Endothelial cell of umbilical vein (primary cell): Measurements from ENCODE around the gene KCNF1. TPM values are rescaled to one million over a fixed set of nuclear protein-coding genes. Genes with fewer than 3 reads are reported as not detected.

Experiments used
- BruUV-seq: library from RNA; stranded (reverse); fragments of 400-500 nt; replicated peaks from 2 replicates; lab custom pipeline; 2021; lab: Mats Ljungman, UMichigan
- CTCF ChIA-PET: fragments of 300-600, 350-600 bp; sonication (Branson Sonifier 250); formaldehyde crosslinking; loops from one replicate; lab custom pipeline; 2021; ENCODE audit warnings: antibody characterized with exemption, inconsistent platforms; lab: Charles Lee
- POLR2A ChIA-PET: fragments of 300-600, 350-600 bp; sonication (Branson Sonifier 250); formaldehyde crosslinking; loops from one replicate; lab custom pipeline; 2021; ENCODE audit warnings: antibody characterized with exemption, inconsistent platforms; lab: Charles Lee
- DNase-seq: peaks from one replicate; pipeline ENCODE4 v3.0.0-alpha.2; 2011; ENCODE audit warnings: low read depth, low spot score
- FAIRE-seq: peaks from 2 replicates; lab custom pipeline; 2011; peaks lifted over from hg19 to GRCh38; lab: Jason Lieb, UNC
- H2AFZ ChIP-seq: 2 replicates; pipeline ENCODE4 v1.6.0; 2012; ENCODE audit warnings: low read depth, low read length, control low read depth, inconsistent platforms
- H3K27ac ChIP-seq: 2 replicates; pipeline ENCODE4 v1.5.1; 2011; ENCODE audit warnings: low read depth, mild to moderate bottlenecking, control low read depth, low read length, moderate library complexity; ENCODE audit not compliant: insufficient read depth
- H3K27me3 ChIP-seq, 2 experiments: 2 replicates each; pipeline versions ENCODE4 v1.6.0 to v1.6.1; 2011; ENCODE audit warnings: low read length in 2 of 2, mixed read lengths in 1 of 2; ENCODE audit not compliant: control insufficient read depth in 2 of 2, insufficient read depth in 2 of 2
- H3K36me3 ChIP-seq, 2 experiments: 2 replicates in 1 of 2; 3 replicates in 1 of 2; pipeline ENCODE4 v1.5.1; 2011; ENCODE audit warnings: low read length in 2 of 2, mild to moderate bottlenecking in 1 of 2, moderate library complexity in 1 of 2; ENCODE audit not compliant: control insufficient read depth in 2 of 2, insufficient read depth in 2 of 2; ENCODE audit errors: extremely low read depth in 1 of 2
- H3K4me1 ChIP-seq: 3 replicates; pipeline ENCODE4 v1.5.1; 2011; ENCODE audit warnings: mild to moderate bottlenecking, low read length; ENCODE audit not compliant: control insufficient read depth, insufficient read depth; ENCODE audit errors: extremely low read depth
- H3K4me2 ChIP-seq: 2 replicates; pipeline ENCODE4 v1.6.1; 2011; ENCODE audit warnings: low read length, control low read depth, mixed read lengths; ENCODE audit not compliant: insufficient read depth
- H3K4me3 ChIP-seq, 3 experiments: fragments of 200-600 bp in 1 of 3; sonication (generic), shearing (Covaris generic) in 1 of 3; replicated peaks in 1 of 3; 2 replicates each; pipeline ENCODE4 v1.5.1; 2011 to 2016; ENCODE audit warnings: control low read depth in 3 of 3, low read length in 3 of 3, mild to moderate bottlenecking in 2 of 3, inconsistent platforms in 1 of 3, low read depth in 1 of 3, moderate library complexity in 1 of 3; ENCODE audit not compliant: insufficient read depth in 1 of 3
- H3K79me2 ChIP-seq: 2 replicates; pipeline ENCODE4 v1.6.0; 2012; ENCODE audit warnings: low read length, inconsistent platforms; ENCODE audit not compliant: control insufficient read depth, insufficient read depth
- H3K9ac ChIP-seq: replicated peaks from 2 replicates; pipeline ENCODE3; 2011; ENCODE audit warnings: low read length, control low read depth; ENCODE audit not compliant: insufficient read depth; ENCODE audit errors: extremely low read depth
- H3K9me1 ChIP-seq: replicated peaks from 3 replicates; pipeline ENCODE4 v1.6.0; 2011; ENCODE audit warnings: mild to moderate bottlenecking, low read length; ENCODE audit not compliant: control insufficient read depth, insufficient read depth; ENCODE audit errors: extremely low read depth
- H3K9me3 ChIP-seq: replicated peaks from 2 replicates; pipeline ENCODE4 v1.5.1; 2012; ENCODE audit warnings: low read length, inconsistent platforms; ENCODE audit not compliant: control insufficient read depth, insufficient read depth
- H4K20me1 ChIP-seq: replicated peaks from 2 replicates; pipeline ENCODE3; 2011; ENCODE audit warnings: mild to moderate bottlenecking, low read length; ENCODE audit not compliant: control insufficient read depth, insufficient read depth; ENCODE audit errors: extremely low read depth
- CTCF ChIP-seq, 2 donors: IDR thresholded peaks; 1 replicate in 1 of 2; 2 replicates in 1 of 2; pipeline ENCODE4 v1.5.1; 2011; ENCODE audit warnings: low read length in 2 of 2, mild to moderate bottlenecking in 2 of 2, moderate library complexity in 2 of 2, control low read depth in 1 of 2, inconsistent platforms in 1 of 2, low read depth in 1 of 2; ENCODE audit not compliant: insufficient read depth in 1 of 2; ENCODE audit errors: extremely low read depth in 1 of 2
- EZH2 ChIP-seq: IDR thresholded peaks from 2 replicates; pipeline ENCODE4 v1.6.1; 2012; ENCODE audit warnings: borderline replicate concordance, low read depth, mild to moderate bottlenecking, moderate library complexity, low read length, inconsistent platforms; ENCODE audit not compliant: severe bottlenecking
- FOS ChIP-seq: IDR thresholded peaks from 2 replicates; pipeline ENCODE4 v1.6.1; 2011; ENCODE audit warnings: mild to moderate bottlenecking, low read length, moderate library complexity, borderline replicate concordance; ENCODE audit not compliant: insufficient read depth
- GATA2 ChIP-seq: IDR thresholded peaks from 2 replicates; pipeline ENCODE4 v1.7.0; 2011; ENCODE audit warnings: low read depth, mild to moderate bottlenecking, moderate library complexity, mixed read lengths, low read length; ENCODE audit not compliant: insufficient read length, insufficient read depth
- JUN ChIP-seq: IDR thresholded peaks from 2 replicates; pipeline ENCODE4 v1.6.1; 2011; ENCODE audit warnings: borderline replicate concordance, low read depth; ENCODE audit not compliant: insufficient read length, insufficient read depth
- MYC ChIP-seq: IDR thresholded peaks from one replicate; pipeline ENCODE4 v1.6.1; 2011; ENCODE audit warnings: mild to moderate bottlenecking, low read depth, low read length
- POLR2A ChIP-seq: IDR thresholded peaks from 2 replicates; pipeline ENCODE4 v1.6.1; 2012; ENCODE audit warnings: low read depth, mild to moderate bottlenecking, control low read depth, low read length
- POLR2AphosphoS5 ChIP-seq: IDR thresholded peaks from 2 replicates; pipeline ENCODE4 v1.6.1; 2012; ENCODE audit warnings: low read depth, mild to moderate bottlenecking, control low read depth, low read length, moderate library complexity; ENCODE audit not compliant: insufficient read depth
- dilution Hi-C: fragments of 300-500 bp; cut with MboI; formaldehyde crosslinking; loops from one replicate; pipeline ENCODE4 v1.15.0; 2019; ENCODE audit warnings: low sequenced_read_pairs; ENCODE audit not compliant: extremely low pct_ligation_motif_present
- intact Hi-C: fragments of 100-400 bp; cut with micrococcal nuclease; formaldehyde crosslinking; loops from one replicate; pipeline ENCODE4 v1.10.0; 2022
- polyA plus RNA-seq, 4 experiments: library from polyadenylated mRNA; depleted of rRNA in 3 of 4; stranded (reverse) in 3 of 4; unstranded in 1 of 4; fragments of >200 nt; gene quantifications; 2 replicates each; pipeline versions ENCODE4 v1.2.1 to v1.2.3, GENCODE V29; 2011 to 2012; ENCODE audit warnings: missing spikeins in 1 of 4
- total RNA-seq: library from RNA; stranded (reverse); gene quantifications from 2 replicates; pipeline ENCODE4 v1.2.3, GENCODE V29; 2021
- TF ChIP-seq, protein P1 (sequence below): IDR thresholded peaks from 2 replicates; pipeline ENCODE4 v1.6.1; 2011; ENCODE audit not compliant: insufficient read depth, insufficient read length

The KCNF1 gene
- total and polyA plus RNA-seq, 2 donors (not counting 3 experiments of a cell fraction or from before 2014, with no cell fraction given): 0.23 to 0.42 TPM

DNA sequence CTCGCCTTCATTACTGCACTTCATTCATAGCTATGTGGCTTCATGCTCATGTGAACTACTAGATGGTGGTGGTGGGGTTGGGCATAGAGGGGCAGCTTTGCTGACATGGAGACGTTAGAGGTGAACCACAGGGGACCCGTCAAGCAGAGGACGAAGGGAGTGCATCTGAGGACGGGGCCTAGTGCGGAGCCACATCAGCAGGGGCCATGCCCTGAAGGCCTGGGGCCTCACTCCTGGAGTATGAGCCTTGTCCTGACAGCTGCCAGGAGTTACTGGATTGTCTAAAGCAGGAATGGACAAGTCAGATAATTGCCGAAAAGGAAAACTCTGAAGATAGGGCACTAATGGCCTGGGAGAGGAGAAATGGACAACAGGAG is 36.4 kb downstream of the KCNF1 start:
- no peak for DNase-seq
- Histone ChIP-seq H3K27ac (no peak overlapping the region), H3K27me3 (no peaks in the 10 kb centered on the region), H3K4me3 (no peak overlapping the region), H4K20me1 (no peaks in the 10 kb centered on the region), H3K4me2 (no peak overlapping the region), H3K9me1 (no peaks in the 10 kb centered on the region), H3K79me2 (no peaks in the 10 kb centered on the region), H2AFZ (no peak overlapping the region), H3K9ac (no peak overlapping the region), H3K9me3 (no peaks in the 10 kb centered on the region), H3K4me1 (no peaks in the 10 kb centered on the region), H3K36me3 (no peaks in the 10 kb centered on the region)
- BruUV-seq: no TSS peak
- dilution Hi-C loops (no loop called here), intact Hi-C loops (no loop called here)
- CTCF ChIA-PET: no interaction called here
- no peak for FAIRE-seq
- TF ChIP-seq POLR2A: no peak
- POLR2A ChIA-PET: interaction anchor here (0.6 kb wide), 1 partner anchor 144 kb away, joined by 5 read pairs; no protein-coding TSS in a partner anchor

DNA sequence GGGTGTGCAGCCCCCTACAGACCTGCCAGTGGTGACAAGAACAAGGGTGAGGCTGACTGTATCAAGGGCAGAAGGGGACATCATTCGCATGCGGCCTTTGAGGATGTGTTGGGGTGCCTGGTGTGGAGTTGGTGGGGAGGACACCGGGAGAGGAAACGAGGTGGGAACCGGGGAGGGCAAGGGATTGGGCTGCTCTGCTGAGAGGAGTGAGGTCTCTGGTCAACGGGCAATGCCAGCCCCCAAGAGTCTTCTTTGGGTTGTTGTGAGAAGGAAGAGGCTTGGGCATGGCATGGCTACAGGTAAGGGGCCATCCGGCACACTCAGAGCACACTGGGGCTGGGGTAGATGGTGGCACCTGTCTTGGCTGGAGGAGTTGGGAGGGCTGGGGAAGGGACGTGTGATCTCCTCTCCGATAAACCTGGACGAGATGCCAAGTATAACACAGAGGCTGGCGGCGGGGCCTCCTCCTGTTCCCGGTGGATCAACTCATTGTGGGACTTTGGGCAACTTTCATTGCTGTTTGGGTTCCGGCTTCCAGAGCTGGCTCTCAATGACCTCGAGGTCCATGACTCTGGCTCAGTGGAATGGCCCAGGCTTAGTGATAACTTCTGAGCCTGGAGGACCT is 37.0 kb downstream of the KCNF1 start:
- H3K4me1 ChIP-seq: no peaks in the 10 kb centered on the region
- TF ChIP-seq CTCF (IDR thresholded peaks at IDR 0.05; ENCODE audit: extremely low read depth in 1 of 2, insufficient read depth in 1 of 2, low read depth in 1 of 2, low read length in 2 of 2): no peak
- no peak for TF ChIP-seq FOS
- no peak for TF ChIP-seq JUN
- TF ChIP-seq GATA2: no peak
- TF ChIP-seq POLR2AphosphoS5: no peak
- TF ChIP-seq MYC: no peak
- TF ChIP-seq EZH2: no peak
- TF ChIP-seq POLR2A: no peak
- TF ChIP-seq, protein P1, sequence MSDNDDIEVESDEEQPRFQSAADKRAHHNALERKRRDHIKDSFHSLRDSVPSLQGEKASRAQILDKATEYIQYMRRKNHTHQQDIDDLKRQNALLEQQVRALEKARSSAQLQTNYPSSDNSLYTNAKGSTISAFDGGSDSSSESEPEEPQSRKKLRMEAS: no peak
- no peaks in the 10 kb centered on the region for H3K36me3 ChIP-seq
- ChIA-PET CTCF (no interaction called here), POLR2A (interaction anchor here (0.6 kb wide), 1 partner anchor 145 kb away, joined by 5 read pairs; no protein-coding TSS in a partner anchor)
- no peaks in the 10 kb centered on the region for H4K20me1 ChIP-seq
- no peaks in the 10 kb centered on the region for H3K9me1 ChIP-seq
- intact Hi-C loops (no loop called here), dilution Hi-C loops (no loop called here)
- H3K9ac ChIP-seq: no peak overlapping the region
- no peak overlapping the region for H3K4me2 ChIP-seq
- no peaks in the 10 kb centered on the region for H3K9me3 ChIP-seq
- H2AFZ ChIP-seq: no peak overlapping the region
- H3K27me3 ChIP-seq: no peaks in the 10 kb centered on the region
- DNase-seq (no peak), FAIRE-seq (no peak)
- no TSS peak for BruUV-seq
- no peaks in the 10 kb centered on the region for H3K79me2 ChIP-seq
- H3K4me3 ChIP-seq: no peak overlapping the region
- H3K27ac ChIP-seq: no peak overlapping the region
